HG03045 (cell line): Measurements from ENCODE around the gene CDYL2.
"Not testable (repeated sequence)": the region's sequence is repeated elsewhere in the genome, so short reads cannot be mapped to it uniquely, and the experiment has no call there.

ENCODE experiments used
- ATAC-seq: cut with Tn5 transposase; IDR thresholded peaks from one replicate; pipeline ENCODE4 v1.9.1; 2021; ENCODE audit warnings: mild to moderate bottlenecking, moderate library complexity; ENCODE audit not compliant: unreplicated experiment

CDYL2 gene

DNA sequence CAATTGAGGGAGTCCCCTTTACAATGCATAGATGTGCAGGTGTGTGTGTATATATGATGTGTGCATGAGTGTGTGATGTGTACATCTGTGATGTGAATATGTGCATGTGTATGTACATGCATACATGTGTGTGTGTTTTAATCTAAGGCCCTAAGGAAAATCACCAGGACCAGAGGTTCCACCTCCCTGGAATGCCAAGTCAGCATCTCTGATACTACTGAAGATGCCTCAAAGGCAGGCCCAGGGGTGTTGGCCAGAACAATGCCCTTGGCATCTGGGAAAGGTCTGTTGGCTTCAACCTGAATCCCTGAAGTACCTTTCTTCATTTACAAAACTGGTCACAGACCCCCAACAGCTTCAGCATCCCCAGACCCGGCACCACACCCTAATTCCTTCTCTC is 129.5 kb downstream of the CDYL2 start:
- no peak for ATAC-seq

DNA sequence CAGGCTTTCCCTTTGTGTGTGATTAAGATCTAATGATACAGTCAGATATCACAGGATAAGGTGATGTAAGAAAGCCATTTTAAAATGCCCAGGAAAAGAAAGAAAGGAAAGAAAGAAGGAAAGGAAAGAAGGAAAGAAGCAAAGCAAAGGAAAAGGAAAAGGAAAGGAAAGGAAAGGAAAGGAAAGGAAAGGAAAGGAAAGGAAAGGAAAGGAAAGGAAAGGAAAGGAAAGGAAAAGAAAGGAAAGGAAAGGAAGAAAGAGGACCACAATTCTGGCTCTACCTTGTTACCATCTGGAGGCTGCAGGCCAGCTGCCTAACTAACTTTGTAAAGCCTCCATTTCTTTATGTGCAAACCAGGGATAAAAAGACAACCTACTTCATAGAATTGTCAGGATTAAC is 132.0 kb downstream of the CDYL2 start:
- ATAC-seq, result no peak

DNA sequence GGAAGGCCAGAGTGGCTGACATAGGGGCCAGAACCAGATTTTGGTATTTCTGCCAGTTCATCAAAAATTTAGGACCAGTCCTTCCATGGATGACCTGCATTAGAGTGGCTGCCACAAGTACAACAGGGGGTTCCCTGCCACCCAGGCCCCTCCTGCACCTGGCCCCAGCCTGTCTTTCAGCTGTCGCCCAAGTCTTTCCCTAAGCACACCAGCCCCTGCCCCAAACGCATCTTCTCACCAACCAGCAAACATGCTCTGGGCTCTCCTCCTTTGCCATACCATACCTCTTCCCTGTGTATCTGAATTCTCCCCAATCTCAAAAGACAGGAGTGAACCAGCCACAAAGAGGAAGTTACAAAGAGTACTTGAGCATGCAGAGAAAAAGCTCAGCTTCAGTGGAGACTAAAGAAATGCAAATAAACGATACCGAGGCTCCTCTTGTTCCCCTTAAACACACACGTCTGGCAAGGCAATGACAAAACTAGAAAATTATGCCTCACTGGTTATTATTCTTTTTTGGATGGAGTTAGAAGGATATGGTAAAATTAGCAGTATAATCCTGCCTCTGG is 133.0 kb downstream of the CDYL2 start:
- ATAC-seq, result peak; percentile 58

DNA sequence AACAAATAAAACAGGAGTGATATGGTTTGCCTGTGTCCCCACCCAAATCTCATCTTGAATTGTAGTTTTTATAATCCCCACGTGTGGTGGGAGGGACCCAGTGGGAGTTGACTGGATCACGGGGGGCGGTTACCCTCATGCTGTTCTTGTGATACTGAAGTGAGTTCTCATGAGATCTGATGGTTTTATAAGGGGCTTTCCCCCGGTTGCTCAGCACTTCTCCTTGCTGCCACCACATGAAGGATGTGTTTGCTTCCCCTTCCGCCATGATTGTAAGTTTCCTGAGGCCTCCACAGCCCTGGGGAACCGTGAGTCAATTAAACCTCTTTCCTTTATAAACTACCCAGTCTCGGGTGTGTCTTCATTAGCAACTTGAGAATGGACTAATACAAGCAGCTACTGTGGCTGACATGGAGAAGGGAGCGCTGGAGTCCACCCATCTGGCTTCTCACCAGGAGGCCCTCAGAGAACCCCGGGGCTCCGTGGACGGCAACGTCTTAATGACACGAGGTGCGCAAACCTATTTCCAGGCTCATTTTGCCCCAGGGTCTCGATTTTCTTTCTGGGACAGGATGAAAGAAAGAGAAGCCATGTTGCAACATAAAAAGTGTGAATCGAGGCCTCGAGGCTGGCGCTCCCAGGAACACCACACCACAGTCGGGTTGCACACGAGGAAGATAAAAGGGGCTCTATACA is 134.1 kb downstream of the CDYL2 start:
- ATAC-seq, result no peak

DNA sequence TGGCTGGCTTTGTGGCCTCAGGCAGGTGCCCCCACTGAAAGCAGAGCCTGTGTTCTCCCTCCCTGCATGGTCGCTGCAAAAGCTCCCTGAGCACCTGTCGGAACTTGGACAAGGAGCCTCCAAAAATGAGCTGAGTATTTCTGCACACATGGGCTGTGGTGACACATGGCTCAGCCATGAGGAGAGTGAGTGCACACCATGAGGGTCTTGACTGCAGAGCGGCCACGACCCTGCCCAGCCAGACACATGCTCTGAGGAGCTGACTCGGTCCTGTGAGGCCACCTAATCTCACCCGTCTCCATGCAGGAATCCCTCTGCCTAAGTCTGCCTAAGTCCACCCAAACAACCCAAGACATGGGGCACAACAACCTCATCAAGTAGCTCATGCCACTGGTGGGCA is 134.7 kb downstream of the CDYL2 start:
- ATAC-seq, result no peak

DNA sequence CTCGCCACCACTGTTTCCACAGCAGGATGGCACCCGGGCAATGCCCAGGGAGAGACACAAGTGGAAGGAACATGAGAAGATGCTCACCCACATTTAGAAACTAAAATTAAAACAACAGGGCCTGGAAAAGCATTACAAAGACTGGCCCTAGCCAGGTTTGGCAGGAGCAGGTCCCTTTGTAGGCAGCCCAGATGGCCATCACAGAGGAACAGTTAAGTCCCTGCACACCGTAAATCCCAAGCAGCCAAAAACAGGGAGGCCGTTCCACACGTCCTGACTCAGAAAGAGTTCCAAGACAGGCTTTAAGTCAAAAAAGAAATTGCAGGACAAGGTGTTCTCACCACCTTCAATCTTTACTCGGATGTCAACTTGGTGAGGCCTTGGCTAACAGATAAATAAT is 136.5 kb downstream of the CDYL2 start:
- no peak for ATAC-seq

DNA sequence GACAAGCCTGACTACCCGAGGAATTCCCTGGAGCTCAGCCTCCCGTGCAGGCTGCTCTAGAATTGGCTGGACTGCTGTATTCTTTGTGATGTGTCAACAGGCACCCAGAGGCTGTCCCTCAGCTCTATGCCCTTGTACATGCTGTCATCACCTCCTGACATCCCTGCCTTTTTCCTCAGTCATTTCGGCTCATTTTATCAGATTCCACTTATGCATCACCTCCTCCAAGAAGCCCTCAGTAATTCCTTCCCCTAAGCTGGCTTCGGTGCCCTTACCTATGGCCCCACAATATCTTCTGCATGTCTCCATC is 137.2 kb downstream of the CDYL2 start:
- no peak for ATAC-seq

DNA sequence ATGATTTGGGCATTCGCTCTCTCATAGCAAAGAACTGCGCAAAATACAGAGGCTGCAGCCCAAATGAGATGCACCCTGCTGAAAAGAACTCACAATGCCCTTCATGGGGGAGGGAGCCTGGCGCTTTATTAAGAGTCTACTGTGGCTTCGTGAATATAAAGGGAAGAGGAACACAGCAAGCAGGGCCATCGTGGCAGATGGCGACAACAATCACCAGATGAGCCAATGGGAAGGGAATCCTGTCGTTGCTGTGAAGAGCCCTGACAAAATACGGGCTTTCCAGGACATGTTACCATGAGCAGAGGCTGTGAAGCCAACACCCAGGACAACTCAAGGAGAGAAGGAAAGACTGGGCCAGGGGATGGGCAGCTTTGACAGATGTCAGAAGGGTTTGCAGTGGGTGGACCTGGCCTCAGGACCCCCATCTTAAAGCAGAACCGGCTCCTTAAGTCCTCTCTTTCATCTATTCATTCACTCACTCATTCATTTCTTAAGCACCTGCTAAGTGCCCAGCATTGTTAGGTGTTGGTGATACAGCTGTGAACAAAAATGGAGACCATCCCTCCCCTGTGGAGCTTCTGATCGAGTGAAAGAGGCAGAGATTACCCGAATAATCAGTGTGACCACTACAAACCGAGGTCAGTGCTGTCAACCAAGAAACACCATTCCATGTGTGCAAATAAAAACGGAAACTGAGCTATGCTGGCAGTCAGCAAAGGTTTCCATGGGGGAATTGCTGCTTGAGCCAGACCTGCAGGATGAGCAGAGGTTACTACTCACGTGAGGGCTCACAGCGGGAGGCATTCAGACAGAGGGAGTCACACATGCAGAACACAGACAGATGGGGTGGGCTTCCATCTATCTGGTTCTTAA is 137.8 kb downstream of the CDYL2 start:
- no peak for ATAC-seq

DNA sequence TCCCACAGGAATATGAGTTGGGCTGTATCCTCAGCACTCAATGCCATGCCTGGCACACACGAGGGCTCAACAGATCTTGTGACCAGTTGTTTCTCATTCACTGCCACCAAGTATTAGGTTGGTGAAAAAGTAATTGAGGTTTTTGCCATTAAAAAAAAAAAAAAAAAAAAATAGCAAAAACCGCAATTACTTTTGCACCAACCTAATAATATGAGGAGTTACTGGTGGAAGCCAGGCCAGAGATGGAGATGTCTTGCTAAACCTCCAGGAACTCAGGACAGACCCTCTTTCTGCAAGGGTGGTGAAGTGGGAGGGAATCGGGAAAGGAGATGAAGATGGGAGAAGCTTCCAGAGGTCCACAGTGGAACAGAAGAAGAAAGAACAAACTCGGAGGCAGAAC is 139.0 kb downstream of the CDYL2 start:
- ATAC-seq, result no peak

DNA sequence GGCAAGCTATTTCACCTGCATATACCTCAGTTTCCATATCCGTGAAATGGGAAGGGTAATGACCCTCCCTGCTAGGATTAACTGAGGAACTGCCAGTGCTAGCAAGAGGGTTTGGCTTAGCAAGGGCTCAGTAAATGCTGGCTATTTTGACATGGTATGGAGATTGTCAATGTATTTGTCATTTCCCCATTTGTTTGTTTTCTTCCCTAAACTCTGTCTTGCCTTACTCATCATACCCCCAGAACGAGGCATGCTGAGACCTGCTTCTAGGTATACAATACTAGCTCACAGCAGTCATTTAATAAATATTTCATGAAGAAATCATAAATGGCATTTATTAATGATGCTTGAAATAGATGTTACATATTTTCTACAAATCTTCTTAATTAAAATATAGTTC is 139.6 kb downstream of the CDYL2 start:
- no peak for ATAC-seq

DNA sequence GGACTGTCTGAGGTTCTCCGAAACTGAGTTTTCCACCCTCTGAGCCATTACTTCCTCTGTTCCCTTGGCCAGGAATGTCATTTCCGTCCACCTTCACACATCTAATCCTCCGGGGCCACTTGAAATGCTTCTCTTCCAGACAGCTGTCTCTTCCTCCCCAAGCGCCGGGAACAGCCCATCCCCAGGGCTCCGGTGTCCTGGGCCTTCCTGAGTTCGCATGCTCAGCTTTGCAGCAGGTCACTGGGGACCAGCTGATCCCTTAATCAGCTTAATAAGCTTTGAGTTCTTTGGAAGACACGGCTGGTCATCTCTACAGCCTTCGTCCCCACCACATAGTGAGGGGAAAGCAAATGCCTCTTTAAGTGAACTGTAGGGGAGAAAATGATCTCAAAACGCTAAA is 140.2 kb downstream of the CDYL2 start:
- ATAC-seq, result no peak

DNA sequence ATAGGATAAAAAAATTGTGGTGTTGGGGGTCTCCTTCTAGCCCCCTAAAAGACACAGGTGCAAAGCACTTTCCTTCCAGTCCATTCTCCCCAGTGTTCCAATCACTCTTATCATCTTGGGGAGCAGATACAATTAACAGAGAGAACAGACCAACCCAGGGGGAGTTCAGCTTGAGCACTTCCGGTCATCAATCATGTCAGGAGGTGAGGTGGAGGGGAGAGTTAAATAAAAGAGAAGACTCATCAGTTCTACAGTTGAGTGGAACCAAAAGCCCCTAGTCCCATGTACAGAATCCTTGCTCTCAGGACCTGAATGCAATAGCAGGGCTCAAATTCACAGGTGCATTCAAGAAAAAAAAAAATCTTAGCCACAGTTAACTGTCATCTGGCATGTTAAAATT is 141.3 kb downstream of the CDYL2 start:
- no peak for ATAC-seq

DNA sequence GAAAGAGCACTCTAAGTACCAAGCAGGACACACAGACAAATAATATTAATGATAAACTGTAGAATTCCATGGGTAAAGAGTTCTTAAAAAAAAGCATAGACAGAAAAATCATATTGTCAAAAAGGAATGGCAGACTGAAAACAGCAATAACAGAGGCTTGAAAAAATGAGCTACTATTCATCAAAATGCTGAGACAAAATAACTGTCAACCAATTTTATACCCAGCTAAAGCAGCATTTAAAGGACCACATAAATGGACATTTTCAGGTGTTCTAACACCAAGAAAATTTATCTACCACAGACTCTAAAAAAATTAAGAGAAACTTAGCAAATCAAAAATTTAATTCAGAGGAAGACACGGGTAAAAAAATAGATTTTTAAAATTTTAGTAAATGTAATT is 144.5 kb downstream of the CDYL2 start:
- ATAC-seq, result no peak

DNA sequence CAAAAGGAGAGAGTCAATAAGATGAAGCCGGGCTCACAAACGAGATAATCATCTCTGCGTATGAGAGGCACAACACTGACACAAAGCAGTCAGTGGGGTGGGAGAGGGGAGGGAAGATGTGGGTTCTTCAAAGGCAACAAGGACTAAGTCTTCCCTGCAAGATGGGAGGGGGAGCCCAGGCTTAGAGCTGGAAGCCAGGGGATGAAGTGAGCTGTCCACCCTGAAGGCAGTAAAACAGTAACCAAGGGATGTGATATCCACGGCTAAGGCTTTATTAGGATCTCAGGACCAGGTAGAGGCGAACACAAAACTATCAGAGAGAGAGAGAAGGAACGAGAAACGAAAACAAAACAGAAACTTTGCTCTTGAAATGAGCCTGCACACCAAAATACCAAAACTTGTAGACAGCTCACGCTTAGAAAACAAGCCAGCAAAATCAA is 147.7 kb downstream of the CDYL2 start:
- peak; percentile 83 for ATAC-seq

DNA sequence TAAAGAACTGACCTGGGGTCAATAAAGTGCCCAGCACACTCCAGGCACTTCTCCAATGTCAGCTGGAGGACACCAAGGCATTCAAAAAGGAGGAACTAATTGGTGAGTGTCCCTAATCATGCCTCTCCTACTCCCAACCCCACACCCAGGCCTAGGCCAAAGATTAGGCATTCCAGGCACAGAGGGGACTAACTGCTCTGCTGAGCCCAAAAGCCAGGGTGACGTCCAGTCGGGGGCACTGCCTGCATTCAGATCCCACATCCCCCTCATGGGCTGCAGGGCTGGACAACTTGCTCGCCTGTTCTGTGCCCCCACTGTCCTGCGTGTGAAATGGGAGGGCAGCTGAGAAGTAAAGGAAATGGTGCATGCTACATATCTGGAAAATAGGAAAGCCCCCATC is 148.2 kb downstream of the CDYL2 start:
- no peak for ATAC-seq

DNA sequence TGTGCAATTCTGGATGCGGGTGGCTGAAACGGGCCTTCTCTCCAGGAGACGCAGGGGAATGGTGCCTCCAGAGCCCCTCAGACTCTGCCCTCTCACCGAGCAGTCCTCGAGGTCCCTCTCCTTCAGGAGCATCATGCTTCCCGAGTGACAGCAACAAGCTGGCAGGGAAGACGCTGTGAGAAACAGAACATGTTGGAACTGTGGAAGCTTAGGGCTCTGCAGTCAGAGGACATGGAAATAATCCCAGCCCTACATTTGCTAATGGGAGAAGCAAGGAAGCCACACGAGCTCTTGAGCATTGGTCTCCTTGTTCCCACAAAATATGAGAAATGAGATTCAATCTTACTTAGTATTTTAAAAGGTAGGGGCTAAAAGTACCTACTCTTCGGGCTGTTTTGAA is 148.6 kb downstream of the CDYL2 start:
- no peak for ATAC-seq

DNA sequence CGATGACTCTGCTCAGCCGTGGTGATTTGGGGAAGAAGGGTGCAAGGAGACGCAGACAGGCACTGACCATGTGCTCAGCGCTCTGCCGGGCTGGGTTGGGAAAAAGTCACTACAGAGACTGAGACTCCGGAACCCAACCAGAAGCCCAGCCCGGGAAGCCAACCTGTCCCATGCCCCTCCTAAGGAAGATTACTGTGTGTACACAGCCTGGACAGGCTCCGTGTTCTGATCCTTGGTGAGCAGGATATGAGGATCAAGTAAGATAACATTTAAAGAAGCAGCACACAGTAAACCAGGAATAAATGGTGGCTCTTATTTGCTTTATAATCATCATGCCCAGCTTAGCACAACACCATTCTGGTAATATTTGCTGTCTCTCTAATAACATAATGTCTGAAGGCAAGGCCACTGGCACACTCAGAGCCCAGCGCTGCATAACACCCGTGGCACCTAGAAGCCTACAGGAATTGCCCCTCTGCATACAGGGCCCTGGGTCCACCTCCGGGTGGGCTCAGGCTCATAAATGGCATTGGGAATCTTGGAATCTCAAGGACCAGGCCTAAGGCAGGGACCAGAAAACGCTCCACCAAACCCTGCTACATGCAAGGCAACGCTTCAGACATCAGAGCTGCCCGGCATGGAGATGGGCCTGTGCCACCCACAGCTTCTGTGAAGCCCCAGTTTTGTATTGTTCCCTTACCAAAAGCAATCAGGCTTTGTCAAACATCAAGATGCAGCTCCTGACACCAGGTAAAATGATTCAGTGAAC is 150.1 kb downstream of the CDYL2 start:
- ATAC-seq, result no peak

DNA sequence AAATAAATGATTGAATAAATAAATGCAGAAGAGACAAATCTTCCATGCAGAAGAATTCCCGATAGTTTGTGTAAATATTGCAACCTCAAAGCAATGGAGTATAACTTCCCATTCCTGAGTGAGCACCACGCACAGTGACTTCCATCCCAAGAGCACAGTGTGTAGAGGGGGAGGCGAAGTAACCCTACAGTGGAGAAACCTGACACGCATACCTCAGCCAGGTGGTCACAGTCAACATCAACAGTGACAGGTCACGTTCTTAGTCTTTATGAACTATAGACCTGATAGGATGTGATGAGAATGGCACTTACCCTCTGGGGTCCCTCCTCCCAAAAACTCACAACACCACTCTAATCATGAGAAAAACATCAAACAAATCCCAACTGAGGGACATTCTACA is 152.0 kb downstream of the CDYL2 start:
- ATAC-seq, result no peak

DNA sequence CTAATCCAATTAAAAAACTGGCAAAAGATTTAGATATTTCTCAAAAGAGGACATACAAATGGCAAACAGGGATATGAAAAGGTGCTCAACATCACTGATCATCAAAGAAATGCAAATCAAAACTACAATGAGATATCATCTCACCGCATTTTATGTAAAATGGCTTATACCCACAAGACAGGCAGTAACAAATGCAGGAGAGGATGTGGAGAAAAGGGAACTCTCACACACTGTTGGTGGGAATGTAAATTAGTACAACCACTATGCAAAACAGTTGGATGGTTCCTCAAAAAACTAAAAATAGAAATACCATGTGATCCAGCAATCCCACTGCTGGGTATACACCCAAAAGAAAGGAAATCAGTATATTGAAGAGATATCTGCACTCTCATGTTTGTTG is 154.1 kb downstream of the CDYL2 start:
- ATAC-seq, result not testable (repeated sequence)

DNA sequence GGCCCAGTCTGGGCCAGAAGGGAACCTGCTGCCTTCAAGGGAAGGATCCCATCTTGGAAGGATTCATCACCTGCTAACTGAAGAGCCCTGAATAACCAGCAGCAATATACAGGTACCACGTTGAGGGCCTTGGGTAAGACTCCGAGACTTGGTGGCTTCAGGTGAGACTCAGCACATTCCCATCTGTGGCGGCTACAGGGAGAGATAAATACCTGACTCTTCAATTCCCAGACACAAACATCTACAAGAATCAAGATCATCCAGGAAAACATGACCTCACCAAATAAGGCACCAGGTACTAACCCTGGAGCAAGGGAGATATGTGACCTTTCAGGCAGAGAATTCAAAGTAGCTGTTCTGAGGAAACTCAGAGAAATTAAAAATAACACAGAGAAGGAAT is 164.1 kb downstream of the CDYL2 start:
- no peak for ATAC-seq

DNA sequence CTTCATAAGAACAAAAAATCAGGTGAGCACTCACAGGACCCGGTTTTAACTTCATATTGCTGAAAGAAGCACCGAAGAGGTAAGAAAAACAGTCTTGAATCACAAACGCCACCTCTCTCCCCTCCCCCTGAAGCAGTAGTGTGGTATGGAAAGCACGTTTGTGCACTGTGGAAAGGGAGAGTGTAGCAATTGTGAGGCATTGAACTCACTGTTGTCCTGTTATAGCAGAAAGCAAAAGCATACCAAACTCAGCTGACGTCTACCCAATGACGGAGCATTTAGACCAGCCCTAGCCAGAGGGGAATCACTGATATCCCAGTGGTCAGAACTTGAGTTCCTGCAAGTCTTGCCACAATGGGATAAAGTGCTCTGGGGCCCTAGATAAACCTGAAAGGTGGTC is 164.8 kb downstream of the CDYL2 start:
- no peak for ATAC-seq

DNA sequence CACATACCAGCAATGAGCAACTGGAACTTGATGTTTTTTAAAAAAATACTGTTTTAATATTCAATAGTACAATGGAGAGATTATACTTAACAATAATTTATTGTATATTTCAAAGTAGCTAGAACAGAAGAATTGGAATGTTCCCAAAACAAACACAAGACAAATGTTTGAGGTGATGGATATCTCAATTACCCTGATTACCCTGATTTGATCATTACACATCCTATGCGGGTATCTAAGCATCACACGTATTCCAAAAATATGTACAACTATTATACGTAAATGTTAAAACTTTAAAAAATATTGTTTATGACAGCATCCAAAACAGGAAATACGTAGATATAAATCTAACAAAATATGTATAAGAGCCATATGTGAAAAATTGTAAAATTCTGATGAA is 166.8 kb downstream of the CDYL2 start:
- ATAC-seq, result no peak
